Activated CD4-positive, alpha-beta T cell treated with anti-CD3 and anti-CD28 coated beads, Interleukin-2, amount 10 ng/mL, durations not matched to agents 24 days and 14 days (primary cell): ENCODE results near the gene AMPD2. TPM values are rescaled to one million over a fixed set of nuclear protein-coding genes. Genes with fewer than 3 reads are reported as not detected.

Experiments used
- DNase-seq: peaks from one replicate; pipeline ENCODE4 v3.0.0; 2022
- H3K27ac Mint-ChIP-seq: one replicate; pipeline ENCODE4 v1.8.0; 2022; ENCODE audit warnings: mild to moderate bottlenecking, mixed read lengths
- H3K27me3 Mint-ChIP-seq: one replicate; pipeline ENCODE4 v1.8.0; 2022; ENCODE audit warnings: mixed read lengths
- H3K36me3 Mint-ChIP-seq: one replicate; pipeline ENCODE4 v1.8.0; 2022; ENCODE audit warnings: low read depth, mild to moderate bottlenecking, mixed read lengths
- H3K4me1 Mint-ChIP-seq: one replicate; pipeline ENCODE4 v1.8.0; 2021; ENCODE audit warnings: mixed read lengths
- H3K4me3 Mint-ChIP-seq: one replicate; pipeline ENCODE4 v1.8.0; 2022; ENCODE audit warnings: mild to moderate bottlenecking, moderate library complexity, mixed read lengths
- H3K9me3 Mint-ChIP-seq: one replicate; pipeline ENCODE4 v1.8.0; 2021; ENCODE audit warnings: mixed read lengths
- intact Hi-C: fragments of 100-400 bp; cut with micrococcal nuclease; formaldehyde crosslinking; loops from one replicate; pipeline ENCODE4 v1.15.1; 2023
- total RNA-seq: library from RNA; stranded (reverse); gene quantifications from 2 replicates; pipeline ENCODE4 v1.2.3, GENCODE V29; 2022

Gene AMPD2
- total RNA-seq, 1 donor from 2014 or later = 97.8 TPM

DNA sequence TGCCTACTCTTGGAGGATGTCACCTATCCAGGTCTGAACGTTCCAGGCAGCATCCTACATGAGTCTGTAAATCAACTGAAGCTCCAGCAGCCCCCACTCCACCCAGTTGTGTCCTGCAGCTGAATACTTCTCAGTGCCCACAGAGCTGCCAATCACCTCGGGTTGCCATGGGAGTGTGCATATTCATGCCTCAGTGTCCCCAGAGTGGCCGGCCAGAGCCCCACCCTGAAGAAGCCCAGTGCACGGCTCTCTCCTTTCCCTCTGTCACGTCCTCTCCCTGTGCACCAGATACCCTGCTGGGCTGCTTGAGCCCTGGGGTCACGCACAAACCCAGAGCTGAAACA is 20.2 kb downstream of the AMPD2 start:
- no peaks in the 10 kb centered on the region for H3K9me3 Mint-ChIP-seq
- no peaks in the 10 kb centered on the region for H3K36me3 Mint-ChIP-seq
- peaks cover 5% of the 10 kb centered on the region for H3K27me3 Mint-ChIP-seq
- DNase-seq = no peak
- H3K27ac Mint-ChIP-seq = peak overlapping the region; percentile 47
- H3K4me1 Mint-ChIP-seq = peaks cover 14% of the 10 kb centered on the region
- intact Hi-C loops = loop anchor here (1.0 kb wide), 1 partner anchor 371 kb away; no protein-coding TSS in a partner anchor
- H3K4me3 Mint-ChIP-seq = no peak overlapping the region

DNA sequence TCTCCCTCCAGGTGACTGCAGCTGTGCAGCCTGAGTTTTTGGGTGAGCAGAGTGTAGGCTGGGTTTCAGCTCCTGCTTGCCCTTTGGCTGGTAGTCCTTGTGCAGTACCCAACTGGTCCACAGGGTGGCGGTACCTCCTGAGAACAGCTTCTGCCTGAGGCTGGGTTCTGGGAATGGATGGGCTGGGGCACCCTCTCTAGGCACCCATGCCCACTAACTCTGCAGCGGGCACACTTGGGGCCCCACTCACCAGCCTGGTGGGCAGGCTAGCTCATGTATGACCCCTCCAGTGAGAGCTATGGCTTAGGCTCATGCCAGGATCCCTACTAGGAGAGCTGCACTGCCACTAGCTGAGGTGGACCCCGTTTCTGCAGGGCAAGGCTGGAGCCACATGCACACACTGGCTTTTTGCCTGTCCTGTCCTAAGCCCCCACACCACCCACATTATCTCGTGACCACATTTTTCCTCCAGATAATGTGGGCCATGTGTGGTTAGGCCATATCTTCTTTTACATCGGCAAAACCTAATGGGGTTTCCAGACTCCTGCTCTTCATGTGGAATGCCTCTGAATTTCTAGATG is 20.7 kb downstream of the AMPD2 start:
- H3K4me3 Mint-ChIP-seq = no peak overlapping the region
- intact Hi-C loops = loop anchor here (1.0 kb wide), 1 partner anchor 371 kb away; no protein-coding TSS in a partner anchor
- DNase-seq = peak; percentile 98
- H3K9me3 Mint-ChIP-seq = no peaks in the 10 kb centered on the region
- no peaks in the 10 kb centered on the region for H3K36me3 Mint-ChIP-seq
- peak overlapping the region; percentile 47 for H3K27ac Mint-ChIP-seq
- peaks cover 13% of the 10 kb centered on the region for H3K4me1 Mint-ChIP-seq
- H3K27me3 Mint-ChIP-seq = peaks cover 6% of the 10 kb centered on the region

DNA sequence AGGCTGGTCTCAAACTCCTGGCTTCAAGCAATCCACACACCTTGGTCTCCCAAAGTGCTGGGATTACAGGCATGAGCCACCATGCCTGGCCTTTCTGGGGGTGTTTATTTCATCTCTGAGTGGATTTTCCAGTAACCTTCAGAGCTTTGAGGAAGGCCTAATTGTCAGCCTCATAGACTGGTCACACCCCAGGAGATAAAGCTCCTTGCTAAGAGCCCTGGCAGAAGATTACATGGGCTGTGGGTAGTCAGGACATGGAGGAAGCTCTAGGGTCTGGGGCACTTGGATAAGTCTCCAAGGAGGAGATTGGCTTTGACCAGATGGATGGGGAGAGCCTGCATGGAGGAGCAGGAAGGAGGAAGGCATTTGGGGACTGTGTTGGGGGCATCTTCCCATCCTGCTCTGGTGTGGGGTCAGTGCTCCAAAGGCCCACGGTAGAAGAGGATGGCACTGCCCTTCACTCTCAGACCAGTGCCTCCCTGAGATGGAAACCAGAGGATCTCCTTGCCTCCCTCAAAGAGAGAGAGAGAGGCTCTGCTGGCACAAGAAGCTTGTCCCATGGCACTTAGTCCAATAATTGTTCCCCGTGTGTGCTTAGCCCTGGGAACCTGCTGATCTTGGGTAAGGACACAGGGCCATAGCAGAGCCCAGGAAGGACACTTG is 21.6 kb downstream of the AMPD2 start:
- H3K4me3 Mint-ChIP-seq = no peak overlapping the region
- no peak overlapping the region for H3K27ac Mint-ChIP-seq
- intact Hi-C loops = no loop called here
- peaks cover 13% of the 10 kb centered on the region for H3K4me1 Mint-ChIP-seq
- no peaks in the 10 kb centered on the region for H3K9me3 Mint-ChIP-seq
- H3K36me3 Mint-ChIP-seq = no peaks in the 10 kb centered on the region
- H3K27me3 Mint-ChIP-seq = peaks cover 9% of the 10 kb centered on the region
- peak; percentile 52 for DNase-seq

DNA sequence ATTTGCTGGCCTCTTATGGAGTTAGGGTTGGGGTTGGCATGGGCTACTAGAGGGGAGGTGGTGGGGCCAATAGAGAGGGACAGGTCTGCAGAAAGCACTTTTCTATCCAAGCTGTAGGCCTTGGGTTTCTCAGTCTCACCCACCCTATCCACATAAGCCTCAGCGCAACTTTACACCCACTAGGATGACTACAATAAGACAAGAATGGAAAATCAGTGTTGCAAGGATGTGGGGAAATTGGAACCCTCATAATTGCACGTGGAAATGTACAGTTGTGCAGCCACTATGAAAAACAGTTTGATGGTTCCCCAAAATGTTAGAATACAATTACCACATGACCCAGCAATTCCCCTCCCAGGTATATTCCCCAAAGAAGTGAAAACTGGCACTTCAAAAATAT is 22.2 kb downstream of the AMPD2 start:
- H3K27me3 Mint-ChIP-seq = peaks cover 9% of the 10 kb centered on the region
- no peak overlapping the region for H3K27ac Mint-ChIP-seq
- peaks cover 13% of the 10 kb centered on the region for H3K4me1 Mint-ChIP-seq
- intact Hi-C loops = loop anchor here (2.0 kb wide), 2 partner anchors 45 to 343 kb away; partner anchors contain the start of genes AHCYL1 and GSTM1
- no peak for DNase-seq
- H3K36me3 Mint-ChIP-seq = no peaks in the 10 kb centered on the region
- no peaks in the 10 kb centered on the region for H3K9me3 Mint-ChIP-seq
- no peak overlapping the region for H3K4me3 Mint-ChIP-seq

DNA sequence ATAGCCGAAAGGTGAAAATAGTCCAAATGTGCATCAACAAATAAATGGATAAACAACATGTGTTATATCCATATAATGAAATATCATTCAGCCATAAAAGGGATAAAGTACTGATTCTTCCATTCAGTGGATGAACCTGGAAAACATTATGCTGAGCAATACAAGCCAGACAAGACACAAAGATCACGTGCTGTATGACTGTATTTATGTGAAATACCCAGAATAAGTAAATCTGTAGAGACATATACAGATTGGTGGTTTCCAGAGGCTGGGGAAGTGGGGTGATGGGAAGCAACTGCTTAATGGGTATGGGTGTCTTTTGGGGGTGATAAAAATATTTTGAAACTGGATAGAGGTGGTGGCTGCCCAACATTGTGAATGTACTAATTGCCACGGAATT is 23.0 kb downstream of the AMPD2 start:
- Mint-ChIP-seq H3K9me3 (no peaks in the 10 kb centered on the region), H3K27me3 (peaks cover 12% of the 10 kb centered on the region), H3K36me3 (no peaks in the 10 kb centered on the region), H3K4me3 (no peak overlapping the region), H3K4me1 (peaks cover 13% of the 10 kb centered on the region), H3K27ac (no peak overlapping the region)
- no peak for DNase-seq
- intact Hi-C loops = loop anchor here (1.0 to 2.0 kb wide), 4 partner anchors 9 to 342 kb away; partner anchors contain the start of genes AHCYL1 and GSTM1

DNA sequence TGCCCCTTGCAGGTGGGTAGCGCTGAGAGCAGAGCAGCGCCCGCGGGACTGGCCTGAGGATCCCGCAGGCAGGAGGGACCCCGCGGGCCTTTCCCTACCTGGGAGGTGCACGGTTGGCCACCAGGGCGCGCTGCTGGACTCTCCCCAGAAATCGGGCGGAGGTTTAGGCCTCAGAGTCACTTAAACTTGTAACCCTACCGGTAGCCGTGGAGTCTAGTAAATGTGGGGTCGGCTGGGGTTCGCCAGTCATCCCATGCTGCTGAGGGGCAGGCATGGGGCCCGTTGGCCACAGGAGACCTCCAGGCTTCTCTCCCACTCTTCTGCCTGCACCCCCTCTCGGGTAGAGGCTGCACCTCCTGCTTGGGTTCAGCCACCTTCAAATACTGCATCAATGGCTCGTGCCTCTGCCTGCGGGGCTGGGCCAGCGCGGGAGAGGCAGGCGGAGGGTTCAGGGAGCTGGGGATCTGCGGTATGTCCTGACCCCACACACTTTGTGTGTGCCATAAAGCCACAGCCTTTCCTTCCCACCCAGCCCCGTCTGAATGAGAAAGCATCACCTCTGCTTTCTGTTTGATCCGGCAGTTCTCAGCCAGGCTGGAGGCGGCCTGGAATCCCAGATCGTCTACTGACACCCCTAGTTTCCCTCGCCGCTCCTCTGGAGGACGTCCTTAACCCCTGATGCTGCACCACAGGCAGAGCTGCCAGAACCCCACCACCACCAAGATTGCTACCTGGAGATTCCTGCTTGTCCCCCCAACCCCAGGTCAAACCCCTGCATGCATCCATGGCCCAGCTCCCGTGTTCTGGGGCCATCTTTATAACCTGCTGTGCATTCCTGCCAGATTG is 24.0 kb downstream of the AMPD2 start:
- Mint-ChIP-seq H3K27ac (no peak overlapping the region), H3K36me3 (no peaks in the 10 kb centered on the region), H3K4me3 (no peak overlapping the region), H3K27me3 (peaks cover 10% of the 10 kb centered on the region), H3K4me1 (peaks cover 11% of the 10 kb centered on the region), H3K9me3 (no peaks in the 10 kb centered on the region)
- intact Hi-C loops = loop anchor here (1.0 to 2.0 kb wide), 4 partner anchors 8 to 341 kb away; partner anchors contain the start of genes AHCYL1 and GSTM1
- DNase-seq = peak; percentile 97

DNA sequence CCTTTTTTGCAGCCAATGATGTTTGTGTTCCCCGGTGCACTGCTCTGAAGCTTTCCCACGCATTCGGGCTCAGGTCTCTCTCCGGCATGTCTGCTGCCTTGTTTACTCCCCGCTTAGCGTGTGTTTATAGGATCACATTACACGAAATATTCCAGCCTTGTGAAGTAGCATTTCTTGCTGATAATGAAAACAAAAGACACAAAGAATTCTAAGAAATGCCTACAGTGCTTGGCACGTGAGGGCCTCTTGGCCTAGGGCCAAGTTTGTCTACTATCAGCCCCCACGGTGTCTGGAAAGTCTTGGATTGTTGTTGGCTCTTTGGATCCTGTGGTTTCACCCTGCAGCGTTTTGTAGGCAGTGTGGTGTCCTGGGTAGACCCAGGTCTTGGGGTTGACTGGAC is 25.0 kb downstream of the AMPD2 start:
- DNase-seq = no peak
- Mint-ChIP-seq H3K9me3 (no peaks in the 10 kb centered on the region), H3K4me1 (peaks cover 11% of the 10 kb centered on the region), H3K36me3 (no peaks in the 10 kb centered on the region), H3K27ac (no peak overlapping the region), H3K4me3 (no peak overlapping the region), H3K27me3 (peaks cover 10% of the 10 kb centered on the region)
- intact Hi-C loops = no loop called here

DNA sequence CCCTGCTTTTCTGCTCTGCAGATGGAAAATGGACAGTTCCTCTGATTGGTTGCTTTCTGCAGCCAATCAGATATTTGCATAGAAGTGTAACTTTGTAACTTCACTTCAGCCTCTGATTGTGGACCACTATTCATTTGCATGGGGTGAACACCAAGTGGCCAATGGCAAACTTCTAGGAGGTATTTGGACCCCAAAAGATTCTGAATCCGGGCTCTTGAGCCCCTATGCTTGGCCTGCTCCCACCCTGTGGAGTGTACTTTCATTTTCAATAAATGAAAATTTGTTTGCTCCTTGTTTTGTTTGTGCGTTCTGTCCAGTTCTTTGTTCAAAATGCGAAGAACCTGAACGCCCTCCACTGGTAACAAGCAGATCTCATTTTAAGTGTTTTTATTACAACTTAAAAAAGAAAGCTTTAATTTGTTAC is 29.9 kb downstream of the AMPD2 start:
- H3K4me1 Mint-ChIP-seq = no peaks in the 10 kb centered on the region
- H3K27ac Mint-ChIP-seq = no peak overlapping the region
- H3K27me3 Mint-ChIP-seq = peaks cover 40% of the 10 kb centered on the region
- intact Hi-C loops = no loop called here
- no peaks in the 10 kb centered on the region for H3K36me3 Mint-ChIP-seq
- H3K9me3 Mint-ChIP-seq = no peaks in the 10 kb centered on the region
- DNase-seq = no peak
- H3K4me3 Mint-ChIP-seq = no peak overlapping the region

DNA sequence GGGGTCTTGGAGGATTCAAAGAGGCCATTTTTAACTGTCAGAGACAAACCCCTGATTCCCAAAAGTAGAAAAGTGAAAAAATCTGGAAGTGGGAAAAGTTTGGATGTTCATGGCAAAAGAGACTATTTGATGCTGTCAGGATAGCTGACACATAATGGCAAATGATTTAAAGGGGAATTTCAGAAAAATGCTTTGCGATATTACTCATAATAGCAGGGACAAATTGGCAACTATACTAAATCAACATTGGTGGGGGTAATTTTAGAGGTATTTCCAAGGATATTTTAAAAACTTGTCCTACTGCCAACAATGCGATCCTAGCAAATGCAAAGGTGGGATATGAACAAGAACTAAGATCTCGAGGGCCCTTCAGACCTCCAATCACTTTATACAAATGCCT is 31.0 kb downstream of the AMPD2 start:
- Mint-ChIP-seq H3K27ac (no peak overlapping the region), H3K4me3 (no peak overlapping the region), H3K4me1 (peaks cover 11% of the 10 kb centered on the region), H3K36me3 (no peaks in the 10 kb centered on the region), H3K9me3 (no peaks in the 10 kb centered on the region), H3K27me3 (peaks cover 42% of the 10 kb centered on the region)
- no peak for DNase-seq
- intact Hi-C loops = loop anchor here (1.0 kb wide), 1 partner anchor 7 kb away; no protein-coding TSS in a partner anchor

DNA sequence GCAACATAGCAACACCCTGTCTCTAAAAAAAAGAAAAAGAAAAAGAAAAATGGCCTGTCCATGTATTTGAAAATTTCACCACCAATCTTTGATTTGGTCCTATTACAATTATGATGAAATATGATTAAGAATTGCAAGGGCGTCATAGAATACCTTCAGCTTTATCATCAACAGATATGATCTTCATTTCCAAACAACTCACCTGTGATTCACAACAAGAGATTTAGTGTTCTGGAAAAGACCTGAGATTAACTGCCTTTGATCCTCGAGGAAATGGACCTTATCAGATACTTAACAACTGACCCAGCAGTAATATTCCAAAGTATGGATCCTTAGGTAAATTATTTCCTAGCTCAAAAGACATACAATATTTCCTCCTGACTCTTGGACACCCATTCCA is 32.8 kb downstream of the AMPD2 start:
- Mint-ChIP-seq H3K36me3 (no peaks in the 10 kb centered on the region), H3K4me1 (peaks cover 17% of the 10 kb centered on the region), H3K27ac (no peak overlapping the region), H3K27me3 (peaks cover 37% of the 10 kb centered on the region), H3K4me3 (no peak overlapping the region), H3K9me3 (no peaks in the 10 kb centered on the region)
- no peak for DNase-seq
- intact Hi-C loops = no loop called here

DNA sequence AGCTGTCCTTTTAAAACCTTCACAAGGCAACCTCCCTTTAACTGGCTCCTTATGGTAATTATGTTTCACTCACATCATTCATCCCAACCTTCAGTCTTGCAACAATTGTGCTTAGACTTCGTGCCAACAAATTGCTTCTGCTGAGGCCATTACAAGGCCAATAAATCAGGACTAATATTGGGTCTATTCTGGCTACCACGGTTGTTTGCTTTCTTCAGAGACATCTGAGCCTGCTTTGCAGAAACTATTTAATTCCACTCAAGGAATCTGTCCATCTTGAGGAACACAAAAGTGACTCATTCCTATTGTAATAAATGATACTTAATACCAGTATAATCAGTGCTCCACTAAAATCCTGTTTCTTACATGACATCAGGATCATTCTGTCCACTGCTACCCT is 33.7 kb downstream of the AMPD2 start:
- H3K4me3 Mint-ChIP-seq = no peak overlapping the region

DNA sequence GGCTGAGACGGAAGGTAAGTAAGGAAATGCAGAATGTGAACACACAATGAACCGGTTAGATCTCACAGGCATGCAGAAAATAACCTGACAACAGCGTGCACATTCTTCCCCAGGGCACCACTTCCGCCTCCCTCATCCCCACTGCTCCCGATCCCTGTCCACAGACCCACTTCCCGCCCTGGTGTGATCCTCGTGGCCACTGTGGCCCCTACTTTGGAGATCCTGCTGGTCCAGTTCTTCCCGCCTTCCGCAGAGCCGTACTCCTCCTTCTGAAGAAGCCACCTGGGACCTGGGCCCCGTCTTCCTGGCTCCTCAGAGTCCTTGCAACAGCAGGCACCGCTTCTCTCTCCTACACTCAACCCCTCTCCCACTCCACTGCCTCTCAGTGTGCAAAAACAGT is 34.9 kb downstream of the AMPD2 start:
- no peak for DNase-seq
- intact Hi-C loops = no loop called here
- peaks cover 3% of the 10 kb centered on the region for H3K36me3 Mint-ChIP-seq
- no peaks in the 10 kb centered on the region for H3K9me3 Mint-ChIP-seq
- peaks cover 37% of the 10 kb centered on the region for H3K27me3 Mint-ChIP-seq
- peak overlapping the region; percentile 10 for H3K27ac Mint-ChIP-seq
- peaks cover 19% of the 10 kb centered on the region for H3K4me1 Mint-ChIP-seq
- H3K4me3 Mint-ChIP-seq = no peak overlapping the region

More for the DNA sequence above, 33.7 kb downstream of the AMPD2 start:
- Mint-ChIP-seq H3K27ac (no peak overlapping the region), H3K4me1 (peaks cover 18% of the 10 kb centered on the region), H3K9me3 (no peaks in the 10 kb centered on the region), H3K27me3 (peaks cover 37% of the 10 kb centered on the region), H3K36me3 (peaks cover 2% of the 10 kb centered on the region)
- intact Hi-C loops = no loop called here
- DNase-seq = no peak

DNA sequence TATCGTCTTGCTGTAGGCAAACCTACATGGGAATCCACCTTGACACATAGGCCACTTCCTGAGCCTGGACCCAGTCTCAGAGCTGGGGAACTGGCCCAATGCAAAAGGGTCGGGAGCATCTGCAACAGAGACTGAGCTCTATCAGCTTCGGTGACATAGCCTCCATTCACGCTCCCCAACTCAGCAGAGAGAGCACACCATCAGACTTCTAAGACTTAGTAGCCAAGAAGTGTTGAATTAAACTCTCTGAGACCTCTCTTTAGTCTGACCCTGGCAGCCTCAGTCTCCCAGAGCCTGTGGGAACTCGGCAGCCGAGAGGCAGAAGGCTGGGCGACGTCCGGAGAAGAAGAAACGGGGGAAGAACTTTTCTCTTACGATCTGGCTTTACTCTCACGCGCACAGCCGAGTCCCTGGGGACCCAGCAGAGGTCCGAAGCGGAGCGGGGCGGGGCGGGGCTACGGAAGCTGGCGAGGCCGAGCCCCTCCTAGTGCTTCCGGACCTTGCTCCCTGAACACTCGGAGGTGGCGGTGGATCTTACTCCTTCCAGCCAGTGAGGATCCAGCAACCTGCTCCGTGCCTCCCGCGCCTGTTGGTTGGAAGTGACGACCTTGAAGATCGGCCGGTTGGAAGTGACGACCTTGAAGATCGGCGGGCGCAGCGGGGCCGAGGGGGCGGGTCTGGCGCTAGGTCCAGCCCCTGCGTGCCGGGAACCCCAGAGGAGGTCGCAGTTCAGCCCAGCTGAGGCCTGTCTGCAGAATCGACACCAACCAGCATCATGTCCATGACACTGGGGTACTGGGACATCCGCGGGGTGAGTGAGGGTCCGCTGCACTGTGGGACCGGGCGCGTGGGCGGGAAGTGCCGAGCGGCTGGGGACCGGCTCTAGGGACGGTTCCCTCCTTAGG is 36.2 kb downstream of the AMPD2 start, which contains the start of gene GSTM4:
TSS of gene GSTM4 (plus strand) at position 485 of the 905 bp plus-strand sequence. CDS start at position 776, 291 bp downstream.
- H3K27me3 Mint-ChIP-seq = peaks cover 28% of the 10 kb centered on the region
- no peaks in the 10 kb centered on the region for H3K9me3 Mint-ChIP-seq
- peaks cover 5% of the 10 kb centered on the region for H3K36me3 Mint-ChIP-seq
- H3K4me1 Mint-ChIP-seq = peaks cover 19% of the 10 kb centered on the region
- H3K4me3 Mint-ChIP-seq = peak within 1 kb of the TSS; percentile 96
- H3K27ac Mint-ChIP-seq = peak within 1 kb of the TSS; percentile 89
- intact Hi-C loops = loop anchor here (1.0 to 5.0 kb wide), 2 partner anchors 11 to 116 kb away; no protein-coding TSS in a partner anchor
- peak; percentile 92 for DNase-seq
